Psoas muscle (tissue), 8 donors: ENCODE results near the gene SIGLEC15. TPM values are rescaled to one million over a fixed set of nuclear protein-coding genes. Genes with fewer than 3 reads are reported as not detected.

Experiments used
- ATAC-seq, 4 donors: fragments of 200-7000 bp; cut with Tn5 transposase; one replicate each; pipeline ENCODE4 v1.9.1; 2020; ENCODE audit warnings: moderate library complexity in 3 of 4, mild to moderate bottlenecking in 2 of 4
- DNase-seq, 2 donors: peaks; one replicate each; pipeline ENCODE4 v3.0.0-alpha.2; 2020
- H3K27ac ChIP-seq: fragments of 200-600 bp; one replicate; pipeline ENCODE4 v1.8.0; 2022
- H3K27me3 ChIP-seq, 3 donors: fragments of 200-600 bp in 1 of 3; one replicate each; pipeline versions ENCODE4 v1.6.1 to v1.8.0; 2013 to 2022; ENCODE audit warnings: low read length in 2 of 3, mild to moderate bottlenecking in 2 of 3, moderate library complexity in 1 of 3; ENCODE audit not compliant: insufficient read depth in 3 of 3
- H3K36me3 ChIP-seq, 2 donors: fragments of 200-600 bp in 1 of 2; one replicate each; pipeline versions ENCODE4 v1.6.1 to v1.8.0; 2013 to 2022; ENCODE audit warnings: low read depth in 1 of 2, mild to moderate bottlenecking in 1 of 2, moderate library complexity in 1 of 2; ENCODE audit not compliant: insufficient read depth in 1 of 2
- H3K4me1 ChIP-seq: fragments of 200-600 bp; one replicate; pipeline ENCODE4 v1.8.0; 2022
- H3K4me3 ChIP-seq: fragments of 200-600 bp; one replicate; pipeline ENCODE4 v1.8.0; 2022; ENCODE audit warnings: mild to moderate bottlenecking
- H3K9me3 ChIP-seq: fragments of 200-600 bp; one replicate; pipeline ENCODE4 v1.8.0; 2022
- CTCF ChIP-seq: fragments of 200-600 bp; IDR thresholded peaks from one replicate; pipeline ENCODE4 v1.8.0; 2022; ENCODE audit warnings: antibody characterized with exemption
- WGBS, 3 donors: extraction: QIAGEN DNeasy Blood & Tissue Kit; methylation state at CpG; one replicate each; pipeline versions ENCODE4 v1.1.6 to v1.1.7; 2013; 5-methylcytosine and 5-hydroxymethylcytosine counted together
- intact Hi-C, 2 donors: fragments of 100-400 bp; cut with DNase I; formaldehyde crosslinking; loops; one replicate each; pipeline versions ENCODE4 v1.11.0 to v1.14.2; 2022
- long read RNA-seq, 2 donors: library from polyadenylated mRNA; unstranded; transcript quantifications; one replicate each; pipeline ENCODE4 v2.0.0, GENCODE V29; 2021
- polyA plus RNA-seq, 3 donors: library from polyadenylated mRNA; stranded (reverse); fragments of 200-250 nt; gene quantifications; one replicate each; pipeline ENCODE4 v1.2.3, GENCODE V29; 2013
- total RNA-seq, 4 donors: library from RNA; stranded (reverse); fragmentation: NEBNext Ultra II Directional in 2 of 4; extraction: Animal tissue kit (Norgen Biotek cat#: 25700) in 2 of 4; gene quantifications; one replicate each; pipeline versions ENCODE4 v1.2.1 to v1.2.4, GENCODE V29; 2021 to 2023
- donor health status: healthy with polysubstance abuse.
- donor health status: DM: no; HTN: no; CAD: no; lungs with moderate emphysema.
- donor health status: Bipolar disorder and iron deficiency.
- donor health status: healthy.
- donor health status: DM: yes; HTN: yes; CAD: no.
- donor health status: DM: no; HTN: no; CAD: no.
- donor health status: DM: no; HTN: no; CAD: no.
- donor health status: DM: yes; HTN: yes; CAD: no.

The SIGLEC15 gene, protein sequence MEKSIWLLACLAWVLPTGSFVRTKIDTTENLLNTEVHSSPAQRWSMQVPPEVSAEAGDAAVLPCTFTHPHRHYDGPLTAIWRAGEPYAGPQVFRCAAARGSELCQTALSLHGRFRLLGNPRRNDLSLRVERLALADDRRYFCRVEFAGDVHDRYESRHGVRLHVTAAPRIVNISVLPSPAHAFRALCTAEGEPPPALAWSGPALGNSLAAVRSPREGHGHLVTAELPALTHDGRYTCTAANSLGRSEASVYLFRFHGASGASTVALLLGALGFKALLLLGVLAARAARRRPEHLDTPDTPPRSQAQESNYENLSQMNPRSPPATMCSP
- total RNA-seq: not detected
- not detected for polyA plus RNA-seq
- long read RNA-seq, donor 1, partial matches to known transcripts: 0 of 1 reads
- long read RNA-seq, donor 1, other reads (novel, unspliced or antisense): 1 of 1 reads
- long read RNA-seq, donor 2: 0 reads

DNA sequence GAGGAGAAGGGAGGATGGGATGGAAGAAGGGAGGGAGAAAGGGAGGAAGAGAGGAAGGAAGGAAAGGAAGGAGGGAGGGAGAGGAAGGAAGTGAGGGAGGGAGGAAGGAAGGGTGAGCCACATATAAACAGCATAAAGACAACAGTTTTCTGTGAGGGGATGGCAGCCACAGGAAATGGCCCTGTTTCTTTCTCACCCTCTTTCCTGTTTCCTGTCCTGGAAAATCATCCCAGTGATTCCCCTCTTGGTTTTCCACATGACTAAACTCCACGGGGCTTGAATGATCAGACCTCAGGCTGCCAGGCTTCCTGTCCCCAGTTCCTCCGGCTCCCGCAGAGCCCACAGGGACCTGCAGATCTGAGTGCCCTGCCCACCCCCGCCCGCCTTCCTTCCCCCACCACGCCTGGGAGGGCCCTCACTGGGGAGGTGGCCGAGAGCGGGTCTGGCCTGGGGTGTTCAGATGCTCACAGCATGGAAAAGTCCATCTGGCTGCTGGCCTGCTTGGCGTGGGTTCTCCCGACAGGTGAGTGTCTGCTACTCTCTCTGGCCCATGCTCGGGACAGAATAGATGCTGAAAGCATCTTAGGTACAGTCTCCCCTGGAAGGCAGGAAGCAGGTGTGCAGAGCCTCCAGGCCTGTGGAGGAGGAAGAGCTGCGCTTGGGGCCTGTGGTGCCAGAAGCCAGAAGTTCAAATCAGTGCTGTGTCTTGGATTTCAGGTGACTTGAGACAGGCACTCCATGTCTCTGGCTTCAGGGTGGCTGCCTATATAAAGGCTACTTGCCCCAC is at the start of gene SIGLEC15:
TSS of gene SIGLEC15 (plus strand) at position 418 of the 787 bp plus-strand sequence. CDS start at position 472, 54 bp downstream.
- no peak for DNase-seq
- no peaks in the 10 kb centered on the region for H3K36me3 ChIP-seq
- H3K27me3 ChIP-seq: no peaks in the 10 kb centered on the region
- ATAC-seq: no peak
- 55 to 60% (median 60%) methylated on average over 12 of the region's 12 CpGs for WGBS, 3 donors
- H3K4me1 ChIP-seq: no peaks in the 10 kb centered on the region
- no peak for TF ChIP-seq CTCF
- no peak within 1 kb of the TSS for H3K4me3 ChIP-seq
- intact Hi-C loops: no loop called here
- H3K9me3 ChIP-seq: no peaks in the 10 kb centered on the region
- H3K27ac ChIP-seq: no peak within 1 kb of the TSS

DNA sequence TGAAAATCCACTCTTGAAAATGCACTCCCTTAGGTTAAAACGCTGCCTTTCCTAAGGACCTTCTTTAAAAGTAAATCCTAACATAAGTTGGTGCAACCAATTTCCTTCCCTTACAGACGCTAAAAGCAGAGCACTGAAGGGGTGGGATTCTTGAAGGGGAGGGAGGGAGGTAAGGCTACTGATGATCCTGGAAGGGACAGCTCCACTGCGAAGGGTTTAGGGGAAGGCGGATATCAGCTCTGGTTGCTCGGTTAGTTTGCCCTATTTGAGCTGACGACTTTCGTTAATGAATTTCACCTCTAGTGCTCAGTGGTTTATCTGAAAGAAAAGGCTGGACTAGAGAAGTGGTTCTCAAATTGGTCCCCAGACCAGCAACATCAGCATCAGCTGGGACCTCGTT is 49.7 kb upstream of the SIGLEC15 start:
- Histone ChIP-seq H3K4me3 (peak overlapping the region; percentile 70), H3K4me1 (no peaks in the 10 kb centered on the region), H3K27ac (peak overlapping the region; percentile 46), H3K27me3 (peaks cover 0 to 2% (median 1%) of the 10 kb centered on the region in 3 donors), H3K9me3 (no peaks in the 10 kb centered on the region), H3K36me3 (no peaks in the 10 kb centered on the region)
- no peak for ATAC-seq
- no peak for DNase-seq
- TF ChIP-seq CTCF: no peak
- WGBS, 3 donors: 43 to 47% (median 45%) methylated on average over 8 of the region's 8 CpGs
- intact Hi-C loops: no loop called here

DNA sequence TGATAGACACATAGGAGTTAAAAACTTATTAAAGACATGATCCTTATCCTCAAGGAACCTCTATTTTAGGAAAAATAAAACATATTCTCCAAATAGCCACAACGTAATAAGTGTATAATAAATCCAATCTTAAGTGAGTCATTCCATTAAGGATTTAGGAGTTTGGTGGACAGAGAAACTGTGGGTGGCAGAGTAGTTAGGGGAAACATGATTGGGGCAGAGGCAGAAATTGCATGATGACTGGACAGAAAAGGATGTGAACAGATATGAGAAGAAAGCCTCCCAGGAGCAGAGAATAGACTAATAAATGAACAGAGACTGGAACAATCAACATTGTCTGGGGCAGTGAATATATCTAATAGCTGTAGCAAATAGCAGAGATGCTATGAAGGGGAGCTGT is 48.1 kb upstream of the SIGLEC15 start:
- WGBS, 3 donors: 83 to 90% (median 87%) methylated on average over 1 of the region's 1 CpG
- H3K9me3 ChIP-seq: no peaks in the 10 kb centered on the region
- no peaks in the 10 kb centered on the region for H3K36me3 ChIP-seq
- no peaks in the 10 kb centered on the region for H3K4me1 ChIP-seq
- TF ChIP-seq CTCF: no peak
- no peak for DNase-seq
- no peak overlapping the region for H3K27ac ChIP-seq
- H3K4me3 ChIP-seq: no peak overlapping the region
- ATAC-seq: no peak
- peaks cover 1 to 4% (median 2%) of the 10 kb centered on the region in 3 donors for H3K27me3 ChIP-seq
- intact Hi-C loops: no loop called here

GRCh38 chr18:45780568-45780967 is 44.9 kb upstream of the SIGLEC15 start:
- ATAC-seq: no peak
- 11 to 18% (median 15%) methylated on average over 2 of the region's 2 CpGs for WGBS, 3 donors
- no peak overlapping the region for H3K4me3 ChIP-seq
- no peak overlapping the region for H3K27ac ChIP-seq
- intact Hi-C loops: no loop called here
- H3K27me3 ChIP-seq: peaks cover 0 to 4% (median 2%) of the 10 kb centered on the region in 3 donors
- no peaks in the 10 kb centered on the region for H3K36me3 ChIP-seq
- H3K9me3 ChIP-seq: no peaks in the 10 kb centered on the region
- no peak for DNase-seq
- H3K4me1 ChIP-seq: no peaks in the 10 kb centered on the region
- no peak for TF ChIP-seq CTCF
